Fibroblast of pulmonary artery (primary cell): ENCODE results near the gene PCDHA5.
"Not testable (repeated sequence)": the region's sequence is repeated elsewhere in the genome, so short reads cannot be mapped to it uniquely, and the experiment has no call there.

Source experiments
- DNase-seq: peaks from one replicate; pipeline ENCODE4 v3.0.0-alpha.2; 2010; ENCODE audit warnings: low read depth
- H3K4me3 ChIP-seq: replicated peaks from 2 replicates; pipeline ENCODE4 v1.5.1; 2011; ENCODE audit warnings: low read depth, mild to moderate bottlenecking, control low read depth, low read length, moderate library complexity
- TF ChIP-seq, protein P1 (sequence below): IDR thresholded peaks from 2 replicates; pipeline ENCODE4 v1.5.1; 2011; ENCODE audit warnings: mild to moderate bottlenecking, control low read depth, low read length, inconsistent platforms; ENCODE audit errors: missing control alignments

PCDHA5 gene

GRCh38 chr5:140821375-140822280, at the start of gene PCDHA5:
Gene PCDHA5, plus strand, starts transcription at chr5:140821613.
- DNase-seq, result peak; percentile 18
- TF ChIP-seq, protein P1, sequence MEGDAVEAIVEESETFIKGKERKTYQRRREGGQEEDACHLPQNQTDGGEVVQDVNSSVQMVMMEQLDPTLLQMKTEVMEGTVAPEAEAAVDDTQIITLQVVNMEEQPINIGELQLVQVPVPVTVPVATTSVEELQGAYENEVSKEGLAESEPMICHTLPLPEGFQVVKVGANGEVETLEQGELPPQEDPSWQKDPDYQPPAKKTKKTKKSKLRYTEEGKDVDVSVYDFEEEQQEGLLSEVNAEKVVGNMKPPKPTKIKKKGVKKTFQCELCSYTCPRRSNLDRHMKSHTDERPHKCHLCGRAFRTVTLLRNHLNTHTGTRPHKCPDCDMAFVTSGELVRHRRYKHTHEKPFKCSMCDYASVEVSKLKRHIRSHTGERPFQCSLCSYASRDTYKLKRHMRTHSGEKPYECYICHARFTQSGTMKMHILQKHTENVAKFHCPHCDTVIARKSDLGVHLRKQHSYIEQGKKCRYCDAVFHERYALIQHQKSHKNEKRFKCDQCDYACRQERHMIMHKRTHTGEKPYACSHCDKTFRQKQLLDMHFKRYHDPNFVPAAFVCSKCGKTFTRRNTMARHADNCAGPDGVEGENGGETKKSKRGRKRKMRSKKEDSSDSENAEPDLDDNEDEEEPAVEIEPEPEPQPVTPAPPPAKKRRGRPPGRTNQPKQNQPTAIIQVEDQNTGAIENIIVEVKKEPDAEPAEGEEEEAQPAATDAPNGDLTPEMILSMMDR, result peak; percentile 42
- no peak within 1 kb of the TSS for H3K4me3 ChIP-seq

- TF ChIP-seq, protein P1, result no peak
- no peak for DNase-seq
- no peak overlapping the region for H3K4me3 ChIP-seq
These were observed 40.9 kb upstream of the PCDHA5 start for GRCh38 chr5:140780512-140780911.

GRCh38 chr5:140785905-140786686, 35.3 kb upstream of the PCDHA5 start, which contains the start of gene PCDHA1:
Gene PCDHA1, plus strand, starts transcription at chr5:140786140.
- TF ChIP-seq, protein P1, result no peak
- no peak for DNase-seq
- H3K4me3 ChIP-seq, result no peak within 1 kb of the TSS

DNA sequence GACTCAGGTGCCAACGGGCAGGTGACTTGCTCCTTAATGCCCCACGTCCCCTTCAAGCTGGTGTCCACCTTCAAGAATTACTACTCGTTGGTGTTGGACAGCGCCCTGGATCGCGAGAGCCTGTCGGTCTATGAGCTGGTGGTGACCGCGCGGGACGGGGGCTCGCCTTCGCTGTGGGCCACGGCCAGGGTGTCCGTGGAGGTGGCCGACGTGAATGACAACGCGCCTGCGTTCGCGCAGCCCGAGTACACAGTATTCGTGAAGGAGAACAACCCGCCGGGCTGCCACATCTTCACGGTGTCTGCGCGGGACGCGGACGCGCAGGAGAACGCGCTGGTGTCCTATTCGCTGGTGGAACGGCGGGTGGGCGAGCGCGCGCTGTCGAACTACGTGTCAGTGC, 34.0 kb upstream of the PCDHA5 start:
- not testable (repeated sequence) for DNase-seq, H3K4me3 ChIP-seq

DNA sequence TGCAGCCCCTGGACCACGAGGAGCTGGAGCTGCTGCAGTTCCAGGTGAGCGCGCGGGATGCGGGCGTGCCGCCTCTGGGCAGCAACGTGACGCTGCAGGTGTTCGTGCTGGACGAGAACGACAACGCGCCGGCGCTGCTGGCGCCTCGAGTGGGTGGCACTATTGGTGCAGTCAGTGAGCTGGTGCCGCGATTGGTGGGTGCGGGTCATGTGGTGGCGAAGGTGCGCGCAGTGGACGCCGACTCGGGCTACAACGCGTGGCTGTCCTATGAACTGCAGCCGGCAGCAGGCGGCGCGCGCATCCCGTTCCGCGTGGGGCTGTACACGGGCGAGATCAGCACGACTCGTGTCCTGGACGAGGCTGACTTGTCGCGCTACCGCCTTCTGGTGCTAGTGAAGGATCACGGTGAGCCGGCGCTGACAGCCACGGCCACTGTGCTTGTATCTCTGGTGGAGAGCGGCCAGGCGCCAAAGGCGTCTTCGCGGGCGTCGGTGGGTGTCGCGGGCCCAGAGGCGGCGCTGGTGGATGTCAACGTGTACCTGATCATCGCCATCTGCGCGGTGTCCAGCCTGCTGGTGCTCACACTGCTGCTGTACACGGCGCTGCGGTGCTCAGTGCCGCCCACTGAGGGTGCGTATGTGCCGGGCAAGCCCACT, 33.4 kb upstream of the PCDHA5 start:
- H3K4me3 ChIP-seq, DNase-seq: not testable (repeated sequence)

- TF ChIP-seq, protein P1, result no peak
- DNase-seq, result no peak
These were observed 30.3 kb upstream of the PCDHA5 start for GRCh38 chr5:140791089-140791488.

GRCh38 chr5:140794595-140795258, 26.7 kb upstream of the PCDHA5 start, which contains the start of gene PCDHA2:
Gene PCDHA2, plus strand, starts transcription at chr5:140794852.
- no peak for DNase-seq
- TF ChIP-seq, protein P1, result no peak
- H3K4me3 ChIP-seq, result no peak within 1 kb of the TSS

More at GRCh38 chr5:140791089-140791488, 30.3 kb upstream of the PCDHA5 start:
- no peak overlapping the region for H3K4me3 ChIP-seq
